ENCODE measurements around the gene CREM. TPM values are rescaled to one million over a fixed set of nuclear protein-coding genes. Genes with fewer than 3 reads are reported as not detected.

Gene CREM
- total and polyA plus RNA-seq, 4 donors, result 26.8 to 44.7 (median 38.3) TPM

- H3K36me3 ChIP-seq (ENCODE audit: control insufficient read depth in 4 of 4, insufficient read depth in 4 of 4, low read length in 4 of 4), result no peaks in the 10 kb centered on the region
- DNase-seq (no peak), ATAC-seq (ENCODE audit: insufficient read depth, low FRiP score) (no peak)
- H3K4me1 ChIP-seq (ENCODE audit: control insufficient read depth in 5 of 5, insufficient read depth in 5 of 5, low read length in 5 of 5), result peaks cover 0 to 8% (median 0%) of the 10 kb centered on the region in 5 donors
- 98 to 99% methylated on average over 5 of the region's 5 CpGs for WGBS, 2 donors
- no peak for TF ChIP-seq CTCF (IDR thresholded peaks at IDR 0.05; ENCODE audit: control extremely low read depth, extremely low read depth)
- H3K4me3 ChIP-seq, result no peak overlapping the region
- H3K9me3 ChIP-seq (ENCODE audit: control insufficient read depth in 4 of 4, insufficient read depth in 3 of 4, low read length in 3 of 4), result no peaks in the 10 kb centered on the region
- no peaks in the 10 kb centered on the region for H3K27me3 ChIP-seq (ENCODE audit: control insufficient read depth in 3 of 3, insufficient read depth in 3 of 3, low read length in 2 of 3)
- no peak overlapping the region for H3K9ac ChIP-seq (ENCODE audit: insufficient read depth in 1 of 2, low read length in 2 of 2)
- H3K27ac ChIP-seq (ENCODE audit: low read depth in 1 of 2, low read length in 1 of 2), result no peak overlapping the region
Measured at GRCh38 chr10:35262436-35262835, 135.8 kb downstream of the CREM start.

Small RNAs within 50 kb of the gene (small RNA-seq; reads per million reads assigned to genes)
- not detected for gene MIR3611 (ENCODE audit: low replicate concordance)
- not detected for gene RNU6-1167P (ENCODE audit: low replicate concordance)
- gene RNU6-794P (ENCODE audit: low replicate concordance), result not detected
- not detected for gene RNU7-77P (ENCODE audit: low replicate concordance)

Other genes starting within 250 kb of the CREM start
- gene CUL2, start 36.5 kb upstream of the CREM start, total RNA-seq, result 10 to 100 TPM; 23.7 to 30.8 TPM
- gene CUL2, start 36.5 kb upstream of the CREM start, polyA plus RNA-seq, result 10 to 100 TPM in 1 of 2 donors, 1 to 10 TPM in 1; 7.7 to 11.5 TPM
- gene CCNY, start 209.7 kb downstream of the CREM start, total RNA-seq, result 10 to 100 TPM; 43.4 to 63.0 TPM
- gene CCNY, start 209.7 kb downstream of the CREM start, polyA plus RNA-seq, result 10 to 100 TPM; 26.6 to 34.3 TPM